Neural progenitor cell (in vitro differentiated cells): Measurements from ENCODE around the gene CFAP61. TPM values are rescaled to one million over a fixed set of nuclear protein-coding genes. Genes with fewer than 3 reads are reported as not detected.

Experiments
- DNase-seq: peaks from one replicate; pipeline ENCODE4 v3.0.0-alpha.2; 2016; ENCODE audit warnings: low spot score
- H2AFZ ChIP-seq: fragments of 200-600 bp; sonication (generic); replicated peaks from 2 replicates; pipeline ENCODE4 v1.6.1; 2016; ENCODE audit warnings: antibody characterized with exemption
- H3F3A ChIP-seq: fragments of 200-600 bp; sonication (generic); 2 replicates; pipeline ENCODE4 v1.6.1; 2016; ENCODE audit warnings: antibody characterized with exemption, low read depth
- H3K27ac ChIP-seq: fragments of 200-600 bp; sonication (generic); 2 replicates; pipeline ENCODE4 v1.5.1; 2016; ENCODE audit warnings: mild to moderate bottlenecking
- H3K27me3 ChIP-seq: fragments of 200-600 bp; sonication (generic); 2 replicates; pipeline ENCODE4 v1.6.1; 2016; ENCODE audit warnings: mild to moderate bottlenecking, moderate library complexity
- H3K36me3 ChIP-seq: fragments of 200-600 bp; sonication (generic); 2 replicates; pipeline ENCODE4 v1.5.1; 2016
- H3K4me1 ChIP-seq: fragments of 200-600 bp; sonication (generic); 2 replicates; pipeline ENCODE4 v1.6.1; 2016; ENCODE audit warnings: mixed run types
- H3K4me2 ChIP-seq: fragments of 200-600 bp; sonication (generic); 2 replicates; pipeline ENCODE4 v1.6.1; 2016
- H3K4me3 ChIP-seq: fragments of 200-600 bp; sonication (generic); 2 replicates; pipeline ENCODE4 v1.5.1; 2016
- H3K79me2 ChIP-seq: fragments of 200-600 bp; sonication (generic); 2 replicates; pipeline ENCODE4 v1.6.1; 2016; ENCODE audit warnings: low read depth
- H3K9ac ChIP-seq: fragments of 200-600 bp; sonication (generic); 2 replicates; pipeline ENCODE4 v1.6.1; 2016
- H3K9me3 ChIP-seq: fragments of 200-600 bp; sonication (generic); 2 replicates; pipeline ENCODE4 v1.5.1; 2016; ENCODE audit warnings: low read depth
- H4K20me1 ChIP-seq: fragments of 200-600 bp; sonication (generic); 2 replicates; pipeline ENCODE4 v1.6.1; 2016; ENCODE audit warnings: low read depth
- H3K27ac Mint-ChIP-seq: 3 replicates; pipeline ENCODE4 v1.8.0; 2021; ENCODE audit warnings: mixed read lengths
- H3K27me3 Mint-ChIP-seq: 2 replicates; pipeline ENCODE4 v1.8.0; 2022; ENCODE audit warnings: low read depth, mild to moderate bottlenecking, inconsistent platforms, moderate library complexity, mixed read lengths; ENCODE audit not compliant: insufficient read depth
- H3K36me3 Mint-ChIP-seq: 3 replicates; pipeline ENCODE4 v1.8.0; 2021; ENCODE audit warnings: mixed read lengths
- H3K4me1 Mint-ChIP-seq: 3 replicates; pipeline ENCODE4 v1.8.0; 2021; ENCODE audit warnings: mixed read lengths
- H3K4me3 Mint-ChIP-seq: 3 replicates; pipeline ENCODE4 v1.8.0; 2021; ENCODE audit warnings: mild to moderate bottlenecking, moderate library complexity, mixed read lengths
- H3K9me3 Mint-ChIP-seq: 3 replicates; pipeline ENCODE4 v1.8.0; 2020; ENCODE audit warnings: mixed read lengths
- EZH2 ChIP-seq: fragments of 200-600 bp; sonication (generic); IDR thresholded peaks from 2 replicates; pipeline ENCODE4 v1.6.1; 2017; ENCODE audit warnings: antibody characterized with exemption, mild to moderate bottlenecking, moderate library complexity
- EZH2phosphoT487 ChIP-seq: fragments of 200-600 bp; sonication (generic); IDR thresholded peaks from 2 replicates; pipeline ENCODE4 v1.6.1; 2017; ENCODE audit warnings: antibody characterized with exemption
- total RNA-seq: library from RNA; depleted of rRNA; stranded (reverse); fragments of >200 nt; gene quantifications from 2 replicates; pipeline ENCODE4 v1.2.3, GENCODE V29; 2015; ENCODE audit warnings: low replicate concordance
- TF ChIP-seq, protein P1 (sequence below): fragments of 200-600 bp; sonication (generic); IDR thresholded peaks from 2 replicates; pipeline ENCODE4 v1.5.1; 2017; ENCODE audit warnings: antibody characterized with exemption, mild to moderate bottlenecking

The CFAP61 gene
- total RNA-seq, 1 donor from 2014 or later, result not detected

DNA sequence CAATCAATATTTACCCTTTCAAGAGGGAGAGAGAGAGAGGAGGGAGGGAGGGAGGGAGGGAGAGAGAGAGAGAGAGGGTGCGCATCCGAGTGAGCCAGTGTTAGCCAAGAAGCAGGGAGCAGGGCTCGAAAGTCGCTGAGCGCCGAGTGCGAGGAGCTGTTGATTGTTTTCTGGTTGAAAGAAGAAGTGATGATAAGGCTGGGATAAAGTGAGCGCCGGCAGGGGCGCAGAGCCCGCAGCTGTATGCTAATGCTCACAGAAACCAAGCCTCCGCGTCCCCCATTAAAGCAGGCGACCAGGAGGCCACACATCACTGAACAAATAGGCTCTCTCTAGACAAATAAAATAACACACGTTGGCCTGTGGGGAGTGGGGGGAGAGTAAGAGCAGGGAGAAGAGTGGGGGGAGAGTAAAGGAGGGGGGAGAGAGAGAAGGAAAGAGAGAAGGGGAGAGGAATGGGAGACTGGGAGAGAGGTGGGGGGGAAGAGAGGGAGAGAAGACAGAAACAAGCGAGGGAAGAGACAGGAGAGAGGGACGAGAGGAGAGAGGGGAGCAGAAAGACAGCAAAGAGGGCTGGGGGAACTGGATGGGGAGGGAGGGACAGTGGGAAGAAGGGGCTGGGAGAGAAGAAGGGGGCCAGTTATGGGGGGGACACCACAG, 310.6 kb downstream of the CFAP61 start:
- no peaks in the 10 kb centered on the region for H3K36me3 Mint-ChIP-seq
- peak overlapping the region; percentile 53 for H3K27ac Mint-ChIP-seq
- peaks cover 51% of the 10 kb centered on the region for H3K4me1 Mint-ChIP-seq
- Histone ChIP-seq H3K4me3 (peak overlapping the region; percentile 30), H3K79me2 (no peaks in the 10 kb centered on the region), H3K27me3 (peaks cover 98% of the 10 kb centered on the region), H3F3A (peaks cover 47% of the 10 kb centered on the region), H3K9ac (no peak overlapping the region), H3K27ac (no peak overlapping the region), H3K9me3 (no peaks in the 10 kb centered on the region), H4K20me1 (peaks cover 61% of the 10 kb centered on the region), H3K4me2 (peak overlapping the region; percentile 60), H2AFZ (no peak overlapping the region), H3K4me1 (peaks cover 32% of the 10 kb centered on the region), H3K36me3 (no peaks in the 10 kb centered on the region)
- no peaks in the 10 kb centered on the region for H3K9me3 Mint-ChIP-seq
- peak overlapping the region; percentile 83 for H3K4me3 Mint-ChIP-seq
- H3K27me3 Mint-ChIP-seq, result peaks cover 59% of the 10 kb centered on the region
- DNase-seq, result peak; percentile 87
- TF ChIP-seq EZH2phosphoT487, result no peak
- TF ChIP-seq, protein P1, sequence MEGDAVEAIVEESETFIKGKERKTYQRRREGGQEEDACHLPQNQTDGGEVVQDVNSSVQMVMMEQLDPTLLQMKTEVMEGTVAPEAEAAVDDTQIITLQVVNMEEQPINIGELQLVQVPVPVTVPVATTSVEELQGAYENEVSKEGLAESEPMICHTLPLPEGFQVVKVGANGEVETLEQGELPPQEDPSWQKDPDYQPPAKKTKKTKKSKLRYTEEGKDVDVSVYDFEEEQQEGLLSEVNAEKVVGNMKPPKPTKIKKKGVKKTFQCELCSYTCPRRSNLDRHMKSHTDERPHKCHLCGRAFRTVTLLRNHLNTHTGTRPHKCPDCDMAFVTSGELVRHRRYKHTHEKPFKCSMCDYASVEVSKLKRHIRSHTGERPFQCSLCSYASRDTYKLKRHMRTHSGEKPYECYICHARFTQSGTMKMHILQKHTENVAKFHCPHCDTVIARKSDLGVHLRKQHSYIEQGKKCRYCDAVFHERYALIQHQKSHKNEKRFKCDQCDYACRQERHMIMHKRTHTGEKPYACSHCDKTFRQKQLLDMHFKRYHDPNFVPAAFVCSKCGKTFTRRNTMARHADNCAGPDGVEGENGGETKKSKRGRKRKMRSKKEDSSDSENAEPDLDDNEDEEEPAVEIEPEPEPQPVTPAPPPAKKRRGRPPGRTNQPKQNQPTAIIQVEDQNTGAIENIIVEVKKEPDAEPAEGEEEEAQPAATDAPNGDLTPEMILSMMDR, result peak; percentile 32

DNA sequence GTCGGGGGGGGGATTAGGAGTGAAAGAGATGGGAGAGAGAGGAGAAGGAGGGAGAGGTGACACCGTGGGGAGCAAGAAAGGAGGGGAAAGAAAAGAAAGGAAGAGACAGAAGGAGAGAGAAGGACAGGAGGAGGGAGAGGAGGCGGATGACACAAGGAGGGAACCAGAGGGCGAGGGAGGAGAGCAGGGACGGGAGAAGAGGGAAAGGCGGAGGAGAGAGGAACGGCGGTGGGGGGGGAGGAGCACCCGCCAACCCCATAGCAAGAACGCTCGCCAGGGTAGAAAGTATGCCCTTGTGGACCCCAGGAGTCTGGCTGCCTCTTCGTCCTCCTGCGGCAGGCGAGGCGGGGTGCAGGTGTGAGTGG, 311.1 kb downstream of the CFAP61 start:
- peak overlapping the region; percentile 60 for H3K4me2 ChIP-seq
- no peaks in the 10 kb centered on the region for H3K79me2 ChIP-seq
- peak; percentile 52 for DNase-seq
- peaks cover 47% of the 10 kb centered on the region for H3F3A ChIP-seq
- peak overlapping the region; percentile 30 for H3K4me3 ChIP-seq
- H3K27me3 ChIP-seq, result peaks cover 100% of the 10 kb centered on the region
- Mint-ChIP-seq H3K27me3 (peaks cover 59% of the 10 kb centered on the region), H3K9me3 (no peaks in the 10 kb centered on the region), H3K4me1 (peaks cover 51% of the 10 kb centered on the region), H3K36me3 (no peaks in the 10 kb centered on the region), H3K27ac (no peak overlapping the region), H3K4me3 (peak overlapping the region; percentile 83)
- TF ChIP-seq EZH2 (no peak), EZH2phosphoT487 (no peak)
- TF ChIP-seq, protein P1, result no peak
- no peaks in the 10 kb centered on the region for H3K36me3 ChIP-seq
- H2AFZ ChIP-seq, result no peak overlapping the region
- H3K9me3 ChIP-seq, result no peaks in the 10 kb centered on the region
- no peak overlapping the region for H3K9ac ChIP-seq
- peaks cover 32% of the 10 kb centered on the region for H3K4me1 ChIP-seq
- no peak overlapping the region for H3K27ac ChIP-seq
- H4K20me1 ChIP-seq, result peaks cover 61% of the 10 kb centered on the region

DNA sequence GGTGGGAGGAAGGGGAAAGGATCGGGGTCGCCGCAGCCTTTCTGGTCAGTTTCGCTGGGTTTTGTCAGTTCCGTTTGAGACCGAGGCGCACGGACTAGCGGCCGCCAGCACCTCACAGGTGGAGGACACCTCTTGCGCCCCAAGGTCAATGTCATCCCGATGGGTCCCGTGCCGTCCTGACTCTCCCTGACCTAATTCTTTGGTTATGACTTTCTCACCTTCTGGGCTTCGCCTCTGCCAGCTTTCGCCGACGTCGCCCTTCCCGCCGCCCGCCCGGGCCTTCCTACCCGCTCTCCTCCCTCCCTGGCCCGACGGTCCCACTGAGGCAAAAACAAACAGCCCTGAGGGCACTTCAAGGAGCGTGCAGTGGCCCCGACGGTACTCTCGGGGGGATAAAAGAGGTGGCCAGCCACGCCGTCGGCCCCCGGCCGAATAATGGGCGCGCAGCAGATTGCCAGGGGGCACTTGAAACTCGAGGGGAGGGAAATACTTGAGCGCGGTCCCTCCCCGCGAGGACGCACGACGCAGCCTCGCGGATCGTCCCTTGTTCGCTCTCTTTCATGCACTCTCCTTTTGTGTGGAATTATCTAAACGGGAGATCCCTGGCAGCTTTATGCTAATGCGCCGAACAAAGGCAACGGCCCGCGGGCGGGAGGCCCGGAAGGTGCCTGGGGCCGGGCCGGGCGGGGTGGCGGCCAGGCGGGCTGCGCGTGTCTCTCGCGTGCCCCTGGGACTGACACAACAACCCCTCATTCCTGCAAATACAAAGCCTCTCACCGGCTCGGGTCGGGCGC, 311.7 kb downstream of the CFAP61 start:
- Histone ChIP-seq H2AFZ (no peak overlapping the region), H3K27me3 (peaks cover 100% of the 10 kb centered on the region), H3K36me3 (no peaks in the 10 kb centered on the region), H3K9me3 (no peaks in the 10 kb centered on the region), H3K27ac (no peak overlapping the region), H3K4me2 (peak overlapping the region; percentile 60), H4K20me1 (peaks cover 61% of the 10 kb centered on the region), H3F3A (peaks cover 50% of the 10 kb centered on the region), H3K4me1 (peaks cover 32% of the 10 kb centered on the region), H3K4me3 (peak overlapping the region; percentile 30), H3K79me2 (no peaks in the 10 kb centered on the region), H3K9ac (no peak overlapping the region)
- no peaks in the 10 kb centered on the region for H3K9me3 Mint-ChIP-seq
- H3K27ac Mint-ChIP-seq, result no peak overlapping the region
- DNase-seq, result peak; percentile 83
- peak overlapping the region; percentile 83 for H3K4me3 Mint-ChIP-seq
- TF ChIP-seq EZH2phosphoT487, result no peak
- TF ChIP-seq EZH2, result no peak
- TF ChIP-seq, protein P1, result no peak
- H3K4me1 Mint-ChIP-seq, result peaks cover 47% of the 10 kb centered on the region
- H3K36me3 Mint-ChIP-seq, result no peaks in the 10 kb centered on the region
- peaks cover 59% of the 10 kb centered on the region for H3K27me3 Mint-ChIP-seq
